ENCODE data around the gene CDHR1. TPM values are rescaled to one million over a fixed set of nuclear protein-coding genes. Genes with fewer than 3 reads are reported as not detected.

The CDHR1 gene
- total RNA-seq, 4 donors from 2014 or later, result 0.17 to 0.22 TPM; not detected in 2

DNA sequence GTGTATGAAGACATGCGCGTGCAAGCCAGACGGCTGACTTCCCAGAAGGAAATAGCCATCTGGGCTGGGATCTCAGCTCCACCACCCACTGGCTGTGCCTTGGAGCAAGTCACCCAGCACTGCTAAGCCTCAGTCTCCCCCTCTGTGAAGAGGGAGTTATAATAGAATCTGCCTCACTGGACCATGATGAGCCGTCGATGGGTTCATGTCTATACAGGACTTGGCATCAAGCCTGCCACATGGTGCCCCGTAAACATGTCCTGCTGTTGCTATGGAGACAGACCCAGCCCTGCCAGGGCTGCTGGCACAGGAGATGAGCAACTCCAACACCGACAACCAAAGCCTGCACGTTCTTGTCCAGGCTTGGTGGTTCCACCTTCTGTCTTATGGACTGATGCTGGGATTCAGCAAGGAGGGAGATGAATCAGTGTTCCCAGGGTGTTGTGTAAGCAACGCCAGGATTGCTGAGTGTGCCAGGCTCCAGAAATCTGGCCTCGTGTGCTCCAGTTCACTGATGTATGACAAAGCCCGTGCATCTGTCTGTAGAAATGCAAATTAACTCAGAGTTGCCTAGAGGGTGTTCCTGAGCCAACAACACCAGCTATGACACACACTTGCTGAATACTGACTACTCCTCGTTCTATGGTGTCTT lies 15.2 kb upstream of the CDHR1 start:
- TF ChIP-seq, protein P1, sequence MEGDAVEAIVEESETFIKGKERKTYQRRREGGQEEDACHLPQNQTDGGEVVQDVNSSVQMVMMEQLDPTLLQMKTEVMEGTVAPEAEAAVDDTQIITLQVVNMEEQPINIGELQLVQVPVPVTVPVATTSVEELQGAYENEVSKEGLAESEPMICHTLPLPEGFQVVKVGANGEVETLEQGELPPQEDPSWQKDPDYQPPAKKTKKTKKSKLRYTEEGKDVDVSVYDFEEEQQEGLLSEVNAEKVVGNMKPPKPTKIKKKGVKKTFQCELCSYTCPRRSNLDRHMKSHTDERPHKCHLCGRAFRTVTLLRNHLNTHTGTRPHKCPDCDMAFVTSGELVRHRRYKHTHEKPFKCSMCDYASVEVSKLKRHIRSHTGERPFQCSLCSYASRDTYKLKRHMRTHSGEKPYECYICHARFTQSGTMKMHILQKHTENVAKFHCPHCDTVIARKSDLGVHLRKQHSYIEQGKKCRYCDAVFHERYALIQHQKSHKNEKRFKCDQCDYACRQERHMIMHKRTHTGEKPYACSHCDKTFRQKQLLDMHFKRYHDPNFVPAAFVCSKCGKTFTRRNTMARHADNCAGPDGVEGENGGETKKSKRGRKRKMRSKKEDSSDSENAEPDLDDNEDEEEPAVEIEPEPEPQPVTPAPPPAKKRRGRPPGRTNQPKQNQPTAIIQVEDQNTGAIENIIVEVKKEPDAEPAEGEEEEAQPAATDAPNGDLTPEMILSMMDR (IDR thresholded peaks at IDR 0.05; ENCODE audit: low read depth), result no peak

DNA sequence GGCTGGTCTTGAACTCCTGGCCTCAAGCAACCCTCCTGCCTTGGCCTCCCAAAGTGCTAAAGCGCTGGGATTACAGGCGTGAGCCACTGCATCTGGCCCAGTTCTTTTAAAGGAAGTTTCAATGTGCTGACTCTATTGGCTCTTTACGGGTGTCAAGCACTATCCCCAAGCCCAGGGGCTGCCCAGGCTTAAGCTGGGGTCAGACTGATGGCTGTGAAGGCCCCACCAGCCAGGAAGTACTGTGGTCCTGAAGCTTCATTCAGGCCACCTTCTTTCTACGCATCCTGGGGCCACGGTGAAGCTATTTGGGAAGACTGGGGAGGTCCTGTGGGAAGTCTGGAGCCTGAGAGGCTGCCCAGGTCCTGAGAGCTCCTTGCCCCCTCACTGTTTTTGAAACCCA lies 12.7 kb upstream of the CDHR1 start:
- TF ChIP-seq, protein P1 (IDR thresholded peaks at IDR 0.05; ENCODE audit: low read depth), result no peak

GRCh38 chr10:84184517-84184916 lies 9.8 kb upstream of the CDHR1 start:
- TF ChIP-seq, protein P1 (IDR thresholded peaks at IDR 0.05; ENCODE audit: low read depth), result no peak

GRCh38 chr10:84185526-84186175 lies 8.7 kb upstream of the CDHR1 start:
- TF ChIP-seq, protein P1 (IDR thresholded peaks at IDR 0.05; ENCODE audit: low read depth), result no peak

DNA sequence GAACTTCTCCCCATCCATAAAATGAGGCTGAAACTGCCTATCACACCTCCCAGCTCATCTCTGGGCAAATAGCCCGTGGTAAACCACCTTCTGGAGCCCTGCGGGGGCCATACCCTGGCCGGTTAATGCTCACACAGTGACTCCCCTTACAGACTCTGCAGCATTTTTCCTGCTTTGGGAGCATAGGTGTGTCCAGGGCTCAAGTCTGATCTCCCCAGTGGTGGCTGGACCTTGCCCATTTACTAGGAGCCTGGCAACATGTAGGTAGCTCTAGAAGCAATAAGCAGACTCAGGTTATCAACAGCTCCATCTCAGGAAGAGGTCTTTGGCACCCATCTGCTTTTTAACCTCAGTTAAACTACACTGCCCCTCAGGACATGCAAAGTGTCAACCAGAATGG lies 5.5 kb upstream of the CDHR1 start:
- TF ChIP-seq, protein P1 (IDR thresholded peaks at IDR 0.05; ENCODE audit: low read depth), result no peak

DNA sequence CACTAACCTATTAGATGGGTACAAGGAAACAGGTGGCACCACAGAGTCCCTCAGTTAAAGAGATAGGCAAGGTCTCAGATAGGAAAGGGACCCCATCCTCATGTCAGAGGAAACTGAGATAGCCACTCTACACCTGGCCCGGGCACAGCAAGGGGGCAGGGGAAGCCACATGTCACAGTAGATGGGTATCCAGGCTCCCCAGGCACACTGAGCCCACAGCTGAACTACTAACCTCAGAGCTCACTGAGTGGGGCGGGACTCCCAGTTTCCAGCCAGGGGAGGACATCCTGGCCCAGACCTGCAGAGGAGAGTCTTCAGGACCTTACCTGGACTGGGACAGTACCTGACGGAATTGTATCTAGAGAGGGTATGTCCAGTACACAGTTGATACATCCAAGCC lies 3.7 kb upstream of the CDHR1 start:
- TF ChIP-seq, protein P1 (IDR thresholded peaks at IDR 0.05; ENCODE audit: low read depth), result no peak

GRCh38 chr10:84191106-84191505 lies 3.2 kb upstream of the CDHR1 start:
- TF ChIP-seq, protein P1 (IDR thresholded peaks at IDR 0.05; ENCODE audit: low read depth), result no peak

Measured in subcutaneous adipose tissue (tissue), 4 donors.